GM23338 (cell line): ENCODE results near the gene FAM228B.

ENCODE experiments used
- CTCF ChIP-seq, 2 experiments: fragments of 200-600 bp in 1 of 2; sonication (generic) in 1 of 2; conservative IDR thresholded peaks; 2 replicates each; pipeline versions ENCODE4 v1.5.1 to v1.6.1; 2016 to 2017; ENCODE audit warnings: antibody characterized with exemption in 2 of 2, low read depth in 2 of 2, mild to moderate bottlenecking in 2 of 2, moderate library complexity in 1 of 2
- POLR2AphosphoS5 ChIP-seq: IDR thresholded peaks from 2 replicates; pipeline ENCODE4 v1.6.1; 2016; ENCODE audit warnings: antibody characterized with exemption, low read depth

- TF ChIP-seq CTCF (conservative IDR thresholded peaks at IDR 0.05; ENCODE audit: low read depth in 2 of 2) (peak; percentile 76 to 95), POLR2AphosphoS5 (peak; percentile 75)
Measured at GRCh38 chr2:24084386-24085199, 38.7 kb upstream of the FAM228B start, which contains the start of gene TP53I3.
